DND-41 (cell line): ENCODE results near the gene CPSF6.
"Not testable (repeated sequence)": the region's sequence is repeated elsewhere in the genome, so short reads cannot be mapped to it uniquely, and the experiment has no call there.

Experiments used
- ATAC-seq: fragments of 200-7000 bp; cut with Tn5 transposase; 3 replicates; pipeline ENCODE4 v1.9.1; 2021; ENCODE audit warnings: low read depth; ENCODE audit not compliant: insufficient read depth
- DNase-seq: peaks from one replicate; pipeline ENCODE4 v3.0.0-alpha.2; 2020
- H2AFZ ChIP-seq: 2 replicates; pipeline ENCODE4 v1.6.0; 2012; ENCODE audit warnings: low read depth, low read length
- H3K27ac ChIP-seq: 2 replicates; pipeline ENCODE4 v1.5.1; 2012; ENCODE audit warnings: low read length, inconsistent platforms
- H3K27me3 ChIP-seq: fragments of 200-600 bp; sonication (generic); 2 replicates; pipeline ENCODE4 v1.6.0; 2012; ENCODE audit warnings: low read length, mild to moderate bottlenecking, inconsistent platforms; ENCODE audit not compliant: insufficient read depth, poor library complexity
- H3K36me3 ChIP-seq: 2 replicates; pipeline ENCODE4 v1.5.1; 2012; ENCODE audit warnings: low read length, inconsistent platforms; ENCODE audit not compliant: insufficient read depth
- H3K4me1 ChIP-seq: 2 replicates; pipeline ENCODE4 v1.5.1; 2012; ENCODE audit warnings: mild to moderate bottlenecking, low read length; ENCODE audit not compliant: insufficient read depth
- H3K4me2 ChIP-seq: 2 replicates; pipeline ENCODE4 v1.6.0; 2012; ENCODE audit warnings: mild to moderate bottlenecking, moderate library complexity, low read length, inconsistent platforms; ENCODE audit not compliant: insufficient read depth
- H3K4me3 ChIP-seq, 2 experiments: fragments of 200-600 bp in 1 of 2; shearing (Covaris generic) in 1 of 2; 2 replicates each; pipeline ENCODE4 v1.5.1; 2012 to 2016; ENCODE audit warnings: inconsistent platforms in 2 of 2, low read length in 2 of 2, mild to moderate bottlenecking in 2 of 2, low read depth in 1 of 2, moderate library complexity in 1 of 2
- H3K79me2 ChIP-seq: 2 replicates; pipeline ENCODE4 v1.6.0; 2012; ENCODE audit warnings: low read length, inconsistent platforms; ENCODE audit not compliant: insufficient read depth
- H3K9ac ChIP-seq: 2 replicates; pipeline ENCODE4 v1.6.0; 2012; ENCODE audit warnings: low read depth, mild to moderate bottlenecking, inconsistent platforms, low read length, moderate library complexity
- H3K9me3 ChIP-seq: 2 replicates; pipeline ENCODE4 v1.5.1; 2012; ENCODE audit warnings: low read length, moderate library complexity, mild to moderate bottlenecking, inconsistent platforms; ENCODE audit not compliant: insufficient read depth, severe bottlenecking
- H4K20me1 ChIP-seq: 2 replicates; pipeline ENCODE4 v1.6.0; 2012; ENCODE audit warnings: low read length; ENCODE audit not compliant: insufficient read depth
- EZH2 ChIP-seq: IDR thresholded peaks from 3 replicates; pipeline ENCODE4 v1.6.1; 2012; ENCODE audit warnings: borderline replicate concordance, low read depth, mild to moderate bottlenecking, moderate library complexity, low read length, inconsistent platforms; ENCODE audit not compliant: severe bottlenecking
- TF ChIP-seq, protein P1 (sequence below): IDR thresholded peaks from 2 replicates; pipeline ENCODE4 v1.5.1; 2012; ENCODE audit warnings: borderline replicate concordance, low read length, moderate library complexity, mild to moderate bottlenecking; ENCODE audit not compliant: poor library complexity, severe bottlenecking; ENCODE audit errors: extremely low read depth

The CPSF6 gene

DNA sequence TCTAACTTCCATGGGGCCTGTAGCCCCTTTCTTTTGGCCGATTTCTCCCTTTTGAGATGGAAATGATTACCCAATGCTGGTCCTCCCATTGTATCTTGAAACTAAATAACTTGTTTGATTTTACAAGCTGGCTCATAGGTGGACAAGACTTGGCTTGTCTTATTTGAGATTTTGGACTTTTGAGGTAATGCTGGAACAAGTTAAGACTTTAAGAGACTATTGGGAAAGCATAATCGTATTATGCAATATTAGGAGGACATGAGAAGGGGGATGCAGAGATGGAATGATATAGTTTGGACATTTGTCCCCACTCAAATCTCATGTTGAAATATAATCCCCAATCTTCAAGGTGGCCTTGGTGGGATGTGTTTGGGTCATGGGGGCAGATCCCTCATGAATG lies 59.6 kb downstream of the CPSF6 start:
- no peaks in the 10 kb centered on the region for H3K4me1 ChIP-seq

DNA sequence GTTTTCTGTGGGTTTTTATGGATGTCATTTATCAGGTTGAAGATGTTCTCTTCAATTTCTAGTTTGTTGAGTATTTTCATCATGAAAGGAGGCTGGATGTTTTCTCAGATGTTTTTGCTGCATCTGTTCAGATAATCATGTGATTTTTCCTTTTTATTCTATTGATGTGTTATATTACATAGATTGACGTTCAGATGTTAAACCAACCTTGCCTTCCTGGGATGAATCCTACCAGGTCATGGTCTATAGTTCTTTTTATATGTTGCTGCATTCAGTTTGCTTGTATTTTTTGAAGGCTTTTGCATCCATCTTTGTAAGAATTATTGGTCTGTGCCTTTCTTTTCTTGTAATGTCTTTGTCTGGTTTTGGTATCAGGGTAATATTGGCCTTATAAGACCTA lies 64.9 kb downstream of the CPSF6 start:
- H3K4me2 ChIP-seq, result no peak overlapping the region
- H3K27ac ChIP-seq, result no peak overlapping the region
- no peak overlapping the region for H2AFZ ChIP-seq
- peaks cover 4% of the 10 kb centered on the region for H3K9me3 ChIP-seq
- H3K4me1 ChIP-seq, result no peaks in the 10 kb centered on the region
- no peak overlapping the region for H3K9ac ChIP-seq
- H3K79me2 ChIP-seq, result no peaks in the 10 kb centered on the region
- H3K4me3 ChIP-seq, result no peak overlapping the region
- ATAC-seq (no peak), DNase-seq (no peak)
- TF ChIP-seq EZH2, result no peak
- TF ChIP-seq, protein P1, sequence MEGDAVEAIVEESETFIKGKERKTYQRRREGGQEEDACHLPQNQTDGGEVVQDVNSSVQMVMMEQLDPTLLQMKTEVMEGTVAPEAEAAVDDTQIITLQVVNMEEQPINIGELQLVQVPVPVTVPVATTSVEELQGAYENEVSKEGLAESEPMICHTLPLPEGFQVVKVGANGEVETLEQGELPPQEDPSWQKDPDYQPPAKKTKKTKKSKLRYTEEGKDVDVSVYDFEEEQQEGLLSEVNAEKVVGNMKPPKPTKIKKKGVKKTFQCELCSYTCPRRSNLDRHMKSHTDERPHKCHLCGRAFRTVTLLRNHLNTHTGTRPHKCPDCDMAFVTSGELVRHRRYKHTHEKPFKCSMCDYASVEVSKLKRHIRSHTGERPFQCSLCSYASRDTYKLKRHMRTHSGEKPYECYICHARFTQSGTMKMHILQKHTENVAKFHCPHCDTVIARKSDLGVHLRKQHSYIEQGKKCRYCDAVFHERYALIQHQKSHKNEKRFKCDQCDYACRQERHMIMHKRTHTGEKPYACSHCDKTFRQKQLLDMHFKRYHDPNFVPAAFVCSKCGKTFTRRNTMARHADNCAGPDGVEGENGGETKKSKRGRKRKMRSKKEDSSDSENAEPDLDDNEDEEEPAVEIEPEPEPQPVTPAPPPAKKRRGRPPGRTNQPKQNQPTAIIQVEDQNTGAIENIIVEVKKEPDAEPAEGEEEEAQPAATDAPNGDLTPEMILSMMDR, result no peak
- H3K36me3 ChIP-seq, result no peaks in the 10 kb centered on the region
- no peaks in the 10 kb centered on the region for H3K27me3 ChIP-seq
- H4K20me1 ChIP-seq, result no peaks in the 10 kb centered on the region

More for the DNA sequence above, 59.6 kb downstream of the CPSF6 start:
- no peaks in the 10 kb centered on the region for H3K79me2 ChIP-seq
- TF ChIP-seq, protein P1, result no peak
- no peak for TF ChIP-seq EZH2
- ATAC-seq (no peak), DNase-seq (no peak)
- no peaks in the 10 kb centered on the region for H3K27me3 ChIP-seq
- no peak overlapping the region for H2AFZ ChIP-seq
- no peaks in the 10 kb centered on the region for H3K9me3 ChIP-seq
- no peaks in the 10 kb centered on the region for H3K36me3 ChIP-seq
- H3K27ac ChIP-seq, result no peak overlapping the region
- no peak overlapping the region for H3K4me2 ChIP-seq
- H3K9ac ChIP-seq, result no peak overlapping the region
- H3K4me3 ChIP-seq, result no peak overlapping the region
- H4K20me1 ChIP-seq, result no peaks in the 10 kb centered on the region

DNA sequence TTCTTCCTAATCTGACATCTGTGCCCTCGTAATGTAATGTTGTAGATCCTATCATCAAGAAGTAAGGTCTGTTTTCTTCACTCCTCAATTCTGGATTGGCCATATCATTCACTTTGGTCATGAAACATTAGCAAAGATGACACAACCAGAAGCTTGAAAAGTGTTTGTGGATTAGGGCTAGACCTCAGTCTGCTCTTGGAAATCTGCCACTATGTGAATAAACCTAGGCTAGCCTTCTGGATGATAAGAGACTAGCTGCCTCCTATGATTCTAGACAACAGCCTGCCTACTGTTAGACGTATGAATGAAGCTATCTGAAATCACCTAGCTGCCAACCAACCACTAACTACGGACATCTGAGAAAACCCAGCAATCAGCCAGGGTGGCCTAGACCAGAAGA lies 70.1 kb downstream of the CPSF6 start:
- Histone ChIP-seq H3K36me3 (no peaks in the 10 kb centered on the region), H2AFZ (no peak overlapping the region), H3K4me1 (no peaks in the 10 kb centered on the region), H3K27ac (no peak overlapping the region), H4K20me1 (no peaks in the 10 kb centered on the region), H3K9ac (no peak overlapping the region), H3K9me3 (peaks cover 4% of the 10 kb centered on the region), H3K27me3 (no peaks in the 10 kb centered on the region), H3K4me2 (no peak overlapping the region), H3K4me3 (no peak overlapping the region), H3K79me2 (no peaks in the 10 kb centered on the region)
- DNase-seq (no peak), ATAC-seq (no peak)
- no peak for TF ChIP-seq EZH2
- TF ChIP-seq, protein P1, result no peak

DNA sequence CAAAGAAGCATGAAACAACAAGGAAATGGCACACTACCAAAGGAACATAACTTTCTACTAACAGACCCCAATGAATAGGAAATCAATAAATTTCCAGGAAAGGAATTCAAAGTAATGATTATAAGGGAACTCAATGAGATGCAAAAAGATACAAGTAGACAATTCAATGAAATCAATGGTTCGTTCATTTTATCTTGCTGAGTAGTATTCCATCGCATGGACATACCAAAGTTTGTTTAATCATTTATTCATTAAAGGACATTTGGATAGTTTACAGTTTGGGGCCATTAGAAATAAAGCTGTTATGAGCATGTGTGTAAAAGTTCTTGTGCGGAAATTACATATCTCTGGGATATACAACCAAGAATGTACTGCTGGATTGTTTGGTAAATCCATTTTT lies 73.8 kb downstream of the CPSF6 start:
- Histone ChIP-seq H3K36me3 (no peaks in the 10 kb centered on the region), H3K9ac (no peak overlapping the region), H3K4me1 (no peaks in the 10 kb centered on the region), H3K9me3 (no peaks in the 10 kb centered on the region), H3K79me2 (no peaks in the 10 kb centered on the region), H3K4me2 (no peak overlapping the region), H4K20me1 (no peaks in the 10 kb centered on the region), H3K27ac (no peak overlapping the region), H2AFZ (no peak overlapping the region), H3K4me3 (no peak overlapping the region), H3K27me3 (no peaks in the 10 kb centered on the region)
- ATAC-seq, result no peak
- no peak for TF ChIP-seq EZH2
- TF ChIP-seq, protein P1, result no peak
- DNase-seq, result no peak

DNA sequence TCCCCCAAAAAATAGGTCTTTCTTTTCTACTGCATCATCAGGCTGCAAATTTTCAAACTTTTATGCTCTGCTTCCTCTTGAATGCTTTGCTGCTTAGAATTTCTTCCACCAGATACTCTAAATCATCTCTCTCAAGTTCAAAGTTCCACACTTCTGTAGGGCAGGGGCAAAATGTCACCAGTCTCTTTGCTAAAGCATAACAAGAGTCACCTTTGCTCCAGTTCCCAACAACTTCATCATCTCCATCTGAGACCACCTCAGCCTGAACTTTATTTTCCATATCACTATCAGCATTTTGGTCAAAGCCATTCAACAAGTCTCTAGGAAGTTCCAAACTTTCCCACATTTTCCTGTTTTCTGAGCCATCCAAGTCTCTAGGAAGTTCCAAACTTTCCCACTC lies 77.4 kb downstream of the CPSF6 start:
- not testable (repeated sequence) for DNase-seq, H3K9ac ChIP-seq, H3K4me2 ChIP-seq, ATAC-seq, H3K4me1 ChIP-seq, H3K79me2 ChIP-seq, H3K36me3 ChIP-seq, H2AFZ ChIP-seq, H3K27me3 ChIP-seq, H3K9me3 ChIP-seq, H3K27ac ChIP-seq, H3K4me3 ChIP-seq, H4K20me1 ChIP-seq
